ENCODE data around the gene ZNF467.

ZNF467 gene

DNA sequence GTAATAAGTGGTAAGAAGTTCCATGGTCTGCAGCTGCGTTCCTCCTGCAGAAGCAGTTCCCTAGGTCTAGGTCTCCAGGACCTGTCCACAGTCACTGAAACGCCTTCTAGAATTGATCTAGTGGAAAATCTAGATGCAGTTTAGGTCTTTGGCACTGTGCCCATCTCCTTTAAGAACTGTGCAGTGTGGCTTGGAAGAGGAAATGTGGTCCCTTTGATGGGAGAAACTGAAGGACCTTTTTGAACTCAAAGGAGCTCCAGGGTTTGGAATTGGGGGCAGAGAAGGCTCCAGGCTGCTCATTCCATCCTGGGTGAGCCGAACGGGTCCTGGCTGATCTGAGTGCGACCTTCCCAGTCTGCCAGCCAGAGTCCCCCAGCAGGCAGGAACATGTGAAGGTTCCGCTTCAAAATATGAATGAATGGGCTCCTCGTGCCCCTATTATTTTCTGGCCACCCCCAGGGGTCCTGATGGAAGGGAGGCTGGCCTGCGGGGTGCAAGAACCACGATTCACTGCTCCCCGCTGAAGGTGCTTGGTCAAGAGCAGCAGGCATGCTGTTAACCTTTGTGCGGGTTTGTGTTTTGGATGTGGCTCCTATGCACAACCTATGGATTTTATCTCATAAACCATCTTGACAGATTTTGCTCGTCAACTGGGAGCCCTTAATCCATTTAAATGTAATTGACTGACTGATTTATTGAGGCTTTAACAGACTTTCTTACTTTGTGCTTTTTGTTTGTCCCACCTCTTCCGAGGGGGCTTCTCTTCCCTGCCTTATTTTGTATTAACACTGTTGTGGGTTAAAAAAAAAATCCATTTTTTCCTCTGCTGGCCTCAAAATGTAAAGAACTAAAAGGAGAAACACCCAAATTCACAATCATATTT lies 36.7 kb downstream of the ZNF467 start:
- DNase-seq, result no peak

DNA sequence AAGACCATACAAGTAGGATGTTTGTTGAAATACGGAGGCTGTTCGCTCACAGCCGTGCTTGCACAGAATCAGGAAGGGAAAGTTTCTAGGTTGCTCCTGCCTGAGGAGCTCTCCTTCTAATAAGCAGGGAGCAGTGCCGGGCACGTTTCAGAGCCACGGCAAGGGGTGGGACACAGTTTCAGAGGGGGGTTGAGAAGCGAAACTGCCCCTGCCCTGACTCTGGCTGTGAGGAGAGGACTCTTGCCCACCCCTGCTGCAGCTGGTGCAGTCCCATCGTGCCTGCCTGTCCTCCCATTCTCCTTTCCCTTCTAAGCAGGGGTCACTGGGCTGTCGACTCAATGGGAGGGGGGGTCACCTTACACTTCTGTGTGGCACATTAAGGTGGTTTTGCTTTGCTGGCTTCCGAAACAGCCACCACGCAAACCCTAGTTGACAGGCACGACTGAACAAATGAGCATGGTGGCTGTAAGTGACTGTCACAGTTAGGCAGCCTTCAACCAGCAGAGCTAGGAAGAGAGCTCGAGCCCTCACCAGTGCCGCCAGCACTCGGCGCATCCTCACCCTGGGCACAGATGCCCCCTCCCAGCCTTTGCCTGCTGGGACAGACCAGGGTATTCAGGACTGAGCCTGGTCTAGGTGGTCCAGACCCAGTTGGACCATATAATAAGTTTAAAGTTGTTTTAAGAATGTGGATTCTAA lies 37.5 kb downstream of the ZNF467 start:
- no peak for DNase-seq

DNA sequence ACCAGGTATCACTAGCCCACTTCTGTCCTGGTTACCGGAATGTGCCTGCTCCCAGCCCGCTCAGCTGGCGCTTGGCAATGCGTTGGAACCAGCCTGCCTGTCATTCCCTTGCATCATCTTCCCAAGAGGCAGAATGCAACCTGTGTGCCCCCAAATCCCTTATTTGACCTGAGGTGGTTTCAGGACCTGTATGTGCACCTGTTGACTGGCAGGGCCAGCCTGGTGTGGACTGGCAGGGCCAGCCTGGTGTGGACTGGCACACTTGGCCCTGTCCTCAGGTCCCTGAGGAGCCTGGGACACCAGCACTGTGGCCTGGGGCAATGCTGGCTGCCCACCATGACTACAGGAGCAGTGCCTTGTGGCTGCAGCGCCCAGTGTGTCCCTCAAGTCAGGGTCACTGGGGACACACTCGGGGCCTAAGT lies 38.2 kb downstream of the ZNF467 start:
- no peak for DNase-seq

DNA sequence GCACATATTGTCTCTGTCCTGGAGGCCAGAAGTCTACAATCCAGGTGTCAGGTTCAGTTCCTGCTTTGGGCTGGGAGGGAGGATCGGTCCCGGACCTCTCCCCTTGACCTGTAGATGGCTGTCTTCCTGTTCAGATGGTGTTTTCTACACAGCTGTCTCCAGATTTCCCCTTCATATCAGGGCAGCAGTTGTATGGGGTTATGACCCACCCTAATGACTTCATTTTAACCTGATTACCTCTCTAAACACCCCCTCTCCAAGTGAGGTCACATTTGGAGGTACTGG lies 38.7 kb downstream of the ZNF467 start:
- no peak for DNase-seq

DNA sequence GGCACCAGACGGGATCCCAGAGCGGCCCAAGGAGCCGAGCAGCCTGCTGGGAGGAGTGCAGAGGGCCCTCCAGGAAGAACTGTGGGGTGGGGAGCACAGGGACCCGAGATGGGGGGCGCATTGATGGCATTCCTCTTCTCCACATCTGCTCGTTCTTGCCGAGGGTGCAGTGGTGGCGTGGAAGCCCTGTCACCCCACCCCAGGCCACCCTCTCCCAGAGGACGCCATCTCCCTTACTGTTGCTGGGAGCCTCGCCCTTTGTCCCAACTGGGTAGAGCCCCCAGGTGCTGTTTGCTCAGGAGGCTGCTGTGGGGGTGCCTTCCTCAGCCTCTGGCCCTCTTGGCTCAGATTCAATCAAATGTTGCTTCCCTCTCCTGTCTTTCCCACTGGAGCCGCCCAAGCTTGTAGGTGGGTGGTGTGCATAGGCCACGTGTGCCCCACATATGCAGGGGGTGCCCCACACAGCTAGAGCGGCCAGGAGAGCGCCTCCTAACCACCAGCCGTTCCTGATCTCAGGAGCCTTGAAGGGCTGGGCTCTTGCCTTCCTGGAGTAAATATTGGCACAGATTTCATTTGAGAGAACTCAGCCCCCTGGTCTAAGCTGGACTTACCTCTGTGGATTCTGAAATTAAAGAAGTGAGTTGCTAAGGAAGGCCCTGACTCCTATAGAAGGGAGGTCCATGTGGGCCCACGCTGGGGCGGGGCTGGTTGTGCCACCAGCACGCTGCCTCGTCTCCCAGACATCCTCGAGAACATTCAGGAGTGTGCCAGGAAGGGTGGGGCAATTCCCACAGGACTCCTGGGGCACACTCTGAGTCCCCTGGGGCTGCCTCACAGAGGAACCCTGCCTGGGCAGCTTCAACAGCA lies 39.2 kb downstream of the ZNF467 start:
- DNase-seq, result no peak

DNA sequence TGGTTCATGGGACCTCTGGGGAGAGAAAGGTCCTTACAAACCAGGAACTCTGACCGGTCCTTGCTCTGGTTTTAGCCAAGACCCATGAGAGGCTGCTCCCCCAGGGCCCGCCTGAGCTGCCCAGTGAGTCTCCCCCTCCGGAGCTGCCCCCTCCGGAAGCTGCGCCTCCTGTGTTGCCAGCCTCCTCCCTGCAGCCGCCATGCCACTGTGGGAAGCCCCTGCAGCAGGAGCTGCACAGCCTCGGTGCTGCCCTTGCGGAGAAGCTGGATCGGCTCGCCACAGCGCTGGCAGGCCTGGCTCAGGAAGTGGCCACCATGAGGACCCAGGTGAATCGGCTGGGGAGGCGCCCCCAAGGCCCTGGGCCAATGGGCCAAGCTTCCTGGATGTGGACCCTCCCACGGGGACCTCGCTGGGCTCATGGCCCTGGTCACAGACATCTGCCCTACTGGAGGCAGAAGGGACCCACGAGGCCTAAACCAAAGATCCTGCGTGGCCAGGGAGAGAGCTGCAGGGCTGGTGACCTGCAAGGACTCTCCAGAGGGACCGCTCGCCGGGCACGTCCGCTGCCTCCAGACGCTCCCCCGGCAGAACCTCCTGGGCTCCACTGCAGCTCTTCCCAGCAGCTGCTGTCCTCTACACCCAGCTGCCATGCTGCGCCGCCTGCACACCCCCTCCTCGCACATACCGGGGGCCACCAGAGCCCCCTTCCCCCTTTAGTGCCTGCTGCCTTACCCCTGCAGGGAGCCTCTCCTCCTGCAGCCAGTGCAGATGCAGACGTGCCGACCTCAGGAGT lies 40.1 kb downstream of the ZNF467 start:
- no peak for DNase-seq

DNA sequence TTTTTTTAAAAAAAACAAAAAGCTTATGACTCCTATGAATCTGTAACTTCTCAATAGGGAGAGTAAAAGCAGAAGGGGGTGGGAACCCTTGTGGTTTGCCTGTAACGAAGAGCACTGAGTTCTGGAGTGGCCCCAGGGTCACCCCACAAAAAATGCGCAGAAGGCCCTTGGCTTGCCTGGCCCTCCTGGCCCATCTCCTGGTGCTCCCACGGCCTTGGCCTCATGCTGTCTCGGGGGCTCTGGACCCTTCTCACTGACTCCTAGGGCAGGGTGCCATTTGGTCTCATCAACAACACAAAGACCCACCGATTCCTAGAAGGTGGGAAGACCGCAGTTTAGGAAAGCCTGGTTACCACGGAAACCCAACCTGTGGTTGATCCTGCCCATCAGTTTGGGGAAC lies 40.8 kb downstream of the ZNF467 start:
- no peak for DNase-seq

DNA sequence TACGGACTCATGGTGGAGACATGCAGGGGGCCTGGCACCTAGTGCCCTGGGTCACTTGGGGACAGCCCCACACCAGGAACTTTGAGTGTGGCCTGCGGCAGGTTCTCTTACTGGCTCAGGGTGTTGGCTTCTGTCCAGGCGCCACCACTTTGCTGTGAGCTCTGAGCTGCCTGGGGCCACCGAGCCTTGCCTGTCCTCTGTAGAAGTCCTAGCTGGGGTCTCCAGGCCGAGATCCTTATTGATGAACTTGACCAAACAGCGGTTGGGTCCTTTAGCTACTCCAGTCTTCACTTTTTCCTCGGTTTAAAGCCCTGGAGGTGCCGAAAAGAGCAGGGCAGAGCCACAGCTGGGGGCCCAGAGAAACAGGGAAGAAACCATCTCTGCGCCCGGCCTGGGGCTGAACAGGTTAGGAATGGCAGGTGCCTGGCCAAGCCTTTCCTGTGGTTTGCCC lies 41.3 kb downstream of the ZNF467 start:
- no peak for DNase-seq

DNA sequence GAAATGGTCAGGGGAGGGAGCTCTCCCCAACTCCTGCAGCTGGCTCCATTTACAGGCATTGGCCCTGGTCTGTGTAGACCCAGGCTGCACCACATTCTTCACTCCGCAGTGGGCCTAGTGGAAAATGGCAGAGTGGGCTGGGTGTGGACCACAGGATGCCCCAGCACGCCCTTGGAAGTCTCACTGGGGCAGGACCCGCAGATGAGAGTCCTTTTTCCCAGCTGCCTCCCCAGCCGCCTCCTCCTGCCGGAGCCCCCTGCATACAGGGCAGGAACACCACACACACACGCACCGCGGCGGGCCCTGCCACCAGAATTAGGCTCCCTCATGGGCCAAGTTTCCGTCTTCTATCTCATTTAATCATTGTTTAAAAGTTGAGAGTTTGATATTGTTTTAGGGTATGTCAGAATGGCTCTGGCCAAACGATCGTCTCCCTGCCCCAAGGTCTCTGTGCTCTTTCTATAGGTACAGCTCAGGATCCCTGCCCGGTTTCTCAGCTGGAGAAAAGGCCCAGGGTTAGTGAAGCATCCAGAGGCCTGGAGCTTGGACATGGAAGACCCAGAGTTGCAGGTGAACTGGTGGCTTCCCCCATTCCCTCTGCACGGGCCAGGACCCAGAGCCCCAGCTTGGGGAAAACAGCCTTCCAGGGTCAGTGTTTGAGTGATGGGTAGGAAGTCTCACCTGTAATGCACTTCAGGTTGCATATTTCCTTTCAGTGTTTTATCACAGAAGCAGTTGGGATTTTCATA lies 42.0 kb downstream of the ZNF467 start:
- DNase-seq, result no peak

DNA sequence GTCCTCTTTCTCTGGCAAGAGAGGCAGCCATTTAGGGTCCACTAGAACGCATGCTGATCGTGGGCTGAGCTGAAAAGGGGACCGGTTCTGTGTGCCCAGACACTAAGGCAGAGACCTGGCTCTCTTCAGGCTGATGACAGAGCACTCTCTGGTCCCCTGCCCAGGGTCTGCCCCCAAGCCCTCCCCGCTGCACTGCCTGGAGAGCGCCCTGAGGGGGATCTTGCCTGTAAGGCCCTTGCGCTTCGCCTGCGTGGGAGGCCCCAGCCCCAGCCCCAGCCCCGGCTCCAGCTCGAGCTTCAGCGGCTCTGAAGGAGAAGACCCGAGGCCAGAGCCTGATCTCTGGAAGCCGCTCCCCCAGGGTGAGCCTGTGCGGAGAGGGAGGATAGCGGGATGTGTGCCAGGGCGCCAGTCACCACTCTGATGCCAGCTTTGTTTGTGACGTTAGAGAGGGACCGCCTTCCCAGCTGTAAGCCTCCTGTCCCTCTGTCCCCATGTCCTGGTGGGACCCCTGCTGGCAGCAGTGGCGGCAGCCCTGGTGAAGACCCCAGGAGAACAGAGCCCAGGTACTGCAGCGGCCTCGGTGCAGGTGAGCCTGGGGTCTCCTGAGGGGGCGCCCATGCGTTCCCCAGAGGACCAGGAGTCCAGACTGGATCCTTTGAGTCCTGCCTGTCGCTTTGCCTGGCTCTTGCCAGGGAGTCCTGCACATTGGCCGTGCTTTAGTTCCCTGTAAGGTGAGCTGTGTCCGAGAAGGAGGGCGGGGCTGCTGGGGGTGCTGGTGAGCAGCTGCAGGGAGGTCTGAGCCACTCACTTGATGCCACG lies 43.2 kb downstream of the ZNF467 start:
- no peak for DNase-seq

DNA sequence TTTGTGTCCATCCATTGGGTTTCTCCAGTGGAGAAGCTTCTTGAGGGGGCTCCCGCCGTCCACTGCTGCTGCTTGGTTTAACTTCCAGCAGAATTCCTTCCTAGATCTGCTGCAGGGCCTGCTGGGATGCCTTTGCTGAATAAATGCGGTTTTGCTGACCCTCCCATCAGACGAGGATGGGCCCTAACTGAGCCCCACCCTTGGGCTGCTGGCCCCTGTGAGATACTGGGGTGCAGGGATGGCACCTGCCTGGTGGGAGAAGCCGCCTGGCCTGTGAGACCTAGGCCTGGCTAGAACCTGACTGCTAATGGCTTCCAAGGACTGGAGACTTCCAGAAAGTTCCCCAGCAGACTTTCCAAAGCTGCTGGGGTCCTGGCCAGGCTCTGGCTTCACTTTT lies 43.8 kb downstream of the ZNF467 start:
- no peak for DNase-seq

DNA sequence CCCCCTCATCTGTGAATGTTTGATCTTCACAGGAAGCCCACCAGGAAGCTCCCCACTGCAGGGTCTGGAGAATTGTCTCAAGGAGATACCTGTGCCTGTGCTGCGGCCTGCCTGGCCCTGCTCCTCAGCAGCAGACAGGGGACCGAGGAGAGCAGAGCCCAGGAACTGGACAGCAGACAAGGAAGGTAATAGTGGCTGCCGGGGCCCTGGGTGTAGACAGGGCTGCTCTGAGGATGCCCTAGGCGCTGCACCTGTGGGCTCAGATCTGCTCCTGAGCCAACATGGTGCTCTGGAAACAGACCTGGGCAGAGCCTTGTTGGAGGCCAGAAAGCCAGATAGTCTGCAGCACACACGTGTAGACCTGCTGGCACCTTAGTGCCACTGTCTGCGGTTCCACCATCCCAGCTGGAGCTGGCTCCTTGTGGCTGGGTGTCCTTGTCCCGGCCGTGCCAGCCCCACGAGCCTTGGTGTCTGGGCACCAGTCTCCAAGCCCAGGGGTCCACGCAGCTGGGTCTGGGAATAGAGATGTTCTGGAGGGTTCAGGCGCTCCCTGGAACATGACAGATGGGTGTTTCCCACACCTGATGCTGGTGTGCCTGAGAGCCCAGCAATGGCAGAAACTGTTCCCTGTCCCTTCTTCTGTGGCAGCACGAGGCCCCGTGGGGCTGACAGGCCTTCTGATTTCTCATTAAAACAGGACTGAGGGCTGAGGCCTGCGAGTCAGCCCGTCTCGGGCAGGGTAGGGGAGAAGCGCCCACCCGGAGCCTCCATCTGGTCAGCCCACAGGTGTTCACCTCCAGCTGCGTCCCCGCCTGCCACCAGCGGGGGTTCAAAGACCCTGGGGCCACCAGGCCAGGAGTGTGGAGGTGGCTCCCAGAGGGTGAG lies 44.7 kb downstream of the ZNF467 start:
- DNase-seq, result no peak

DNA sequence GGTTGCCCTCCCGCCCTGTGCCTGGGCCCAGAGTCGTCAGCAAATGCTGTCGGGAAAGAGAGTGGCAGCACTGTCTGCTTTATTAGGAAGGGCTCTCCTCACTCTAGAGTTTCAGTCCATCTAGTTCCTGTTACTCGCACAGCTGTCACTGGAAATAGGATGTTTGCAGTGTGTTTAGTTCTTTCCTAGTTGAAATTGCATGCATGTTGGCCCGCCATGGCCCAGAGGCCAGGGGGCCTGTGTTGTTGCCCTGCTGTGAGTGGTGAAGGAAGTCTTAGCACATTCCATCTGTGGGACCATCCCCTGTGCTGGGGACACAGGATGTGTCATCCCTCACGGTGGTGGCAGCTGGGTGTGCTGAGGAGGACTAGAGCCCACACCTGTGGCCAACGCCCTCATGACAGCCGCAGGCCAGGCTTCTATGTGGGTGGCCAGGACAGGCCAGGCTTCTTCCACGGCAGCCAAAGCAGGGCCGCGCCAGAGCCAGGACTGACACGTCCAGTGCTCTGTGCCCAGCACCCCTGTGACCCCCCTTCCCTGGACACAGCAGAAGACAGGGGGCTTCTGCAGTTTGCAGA lies 45.4 kb downstream of the ZNF467 start:
- DNase-seq, result no peak

DNA sequence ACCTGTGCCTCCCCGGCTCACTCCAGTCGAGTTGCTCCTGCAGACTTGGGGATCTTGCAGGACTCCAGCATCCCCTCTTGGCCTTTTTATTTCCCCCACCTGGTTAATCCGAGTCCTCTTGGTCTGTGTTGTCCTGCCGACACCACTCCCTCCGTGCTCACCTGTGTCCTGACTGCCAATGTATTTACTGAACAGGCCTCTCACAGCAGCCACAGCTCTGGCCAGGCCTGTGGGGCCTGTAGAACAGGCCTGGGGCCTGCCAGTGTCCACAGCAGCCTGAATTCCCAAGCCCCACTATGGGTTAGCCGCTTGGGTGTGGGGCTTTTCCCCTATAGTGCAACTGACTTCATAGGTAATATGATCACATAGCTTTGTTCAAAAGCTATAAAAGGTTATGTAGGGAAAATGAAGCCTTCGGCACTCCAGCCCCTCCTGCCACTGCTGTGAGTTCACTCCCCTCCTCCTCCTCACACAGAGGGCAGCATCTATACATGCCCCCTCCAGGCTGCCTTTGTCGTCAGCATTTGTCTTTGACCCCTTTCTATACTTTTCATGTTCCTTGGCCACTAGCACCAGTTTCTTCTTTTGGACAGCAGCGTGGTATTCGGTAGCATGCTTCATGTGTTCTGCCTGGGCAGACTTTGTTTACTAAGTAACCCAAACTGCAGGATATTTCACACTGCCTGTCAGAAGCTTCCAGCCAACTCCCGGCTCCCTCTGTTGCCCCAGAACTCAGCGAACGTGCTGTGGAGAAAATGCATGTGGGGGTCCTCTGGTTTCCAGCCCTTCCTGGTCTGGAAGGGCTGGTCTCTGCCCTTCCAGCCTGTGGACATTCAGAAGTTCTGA lies 46.1 kb downstream of the ZNF467 start:
- DNase-seq, result no peak

DNA sequence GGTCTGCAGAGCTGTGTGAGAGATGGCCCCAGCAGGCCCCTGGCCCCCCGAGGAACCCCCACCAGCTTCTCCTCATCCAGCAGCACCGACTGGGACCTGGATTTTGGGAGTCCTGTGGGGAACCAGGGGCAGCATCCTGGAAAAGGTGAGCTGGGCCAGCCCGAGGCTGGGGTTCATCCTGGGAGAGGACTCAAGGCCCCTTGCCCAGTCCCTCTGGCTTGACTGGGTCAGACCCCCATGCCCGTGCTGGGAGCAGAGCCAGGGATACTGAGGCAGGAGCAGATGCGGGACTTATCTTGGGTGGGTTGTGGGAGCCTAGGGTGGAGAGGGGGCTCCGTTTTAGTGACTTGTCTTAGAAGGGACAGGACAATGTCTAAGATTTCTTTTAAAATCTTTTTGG lies 47.5 kb downstream of the ZNF467 start:
- DNase-seq, result no peak

DNA sequence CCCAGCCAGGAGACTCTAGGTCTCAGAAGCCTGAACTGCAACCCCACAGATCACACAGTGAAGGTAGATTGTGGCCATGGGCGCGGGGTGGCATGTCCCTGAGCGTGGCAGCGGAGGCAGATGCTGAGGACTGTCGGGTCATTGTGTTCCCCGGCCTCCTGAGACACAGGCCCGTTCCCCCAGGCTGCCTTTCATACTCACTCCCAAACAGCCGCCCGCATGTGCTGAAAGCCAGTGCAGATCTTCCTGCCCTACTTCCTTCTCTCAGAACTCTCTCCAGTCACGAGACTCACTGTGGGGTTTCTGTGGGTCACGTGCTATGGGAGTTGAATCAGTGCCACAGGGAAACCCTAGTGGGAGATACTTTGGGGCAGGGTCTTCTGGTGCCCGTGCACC lies 48.0 kb downstream of the ZNF467 start:
- no peak for DNase-seq

DNA sequence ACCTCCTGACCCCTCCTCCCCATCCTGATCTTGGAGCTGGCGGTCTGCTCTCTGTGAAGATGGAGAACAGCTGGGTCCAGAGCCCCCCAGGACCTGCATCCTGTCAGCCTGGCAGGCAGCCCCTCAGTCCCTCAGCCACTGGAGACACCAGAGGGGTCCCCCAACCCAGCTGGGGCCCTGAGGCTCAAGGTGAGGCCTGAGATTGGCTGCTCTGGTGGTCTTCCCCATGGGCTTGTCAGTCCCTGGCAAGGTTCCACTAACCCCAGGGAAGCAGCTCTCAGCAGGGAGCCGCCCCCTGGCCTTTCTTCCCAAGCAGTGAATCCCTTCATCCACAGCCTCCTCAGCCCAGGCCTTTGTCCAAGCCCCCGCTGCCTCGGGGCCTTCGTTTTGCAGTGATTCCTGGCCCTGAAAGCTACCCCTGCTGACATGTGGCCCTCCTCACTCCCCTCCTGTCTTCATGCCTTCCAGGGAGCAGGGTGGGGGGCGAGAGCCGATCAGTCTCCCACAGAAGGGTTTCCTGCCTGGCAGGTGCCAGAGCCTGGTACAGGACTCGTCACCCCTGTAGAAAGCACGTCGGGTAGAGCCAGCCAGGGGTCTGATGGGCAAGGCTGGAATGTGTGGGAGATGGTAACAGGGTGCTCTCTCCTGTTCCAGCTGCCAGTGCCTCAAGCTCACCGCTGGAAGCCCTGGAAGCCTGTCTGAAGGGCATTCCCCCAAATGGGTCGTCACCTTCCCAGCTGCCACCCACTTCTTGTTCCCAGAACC lies 48.5 kb downstream of the ZNF467 start:
- no peak for DNase-seq
